HG03378 (cell line): Measurements from ENCODE around the gene SMYD3.

Experiments used
- ATAC-seq: cut with Tn5 transposase; IDR thresholded peaks from one replicate; pipeline ENCODE4 v1.9.1; 2021; ENCODE audit warnings: mild to moderate bottlenecking, moderate library complexity; ENCODE audit not compliant: unreplicated experiment

The SMYD3 gene

GRCh38 chr1:246182149-246182851 lies 324.8 kb downstream of the SMYD3 start:
- no peak for ATAC-seq

DNA sequence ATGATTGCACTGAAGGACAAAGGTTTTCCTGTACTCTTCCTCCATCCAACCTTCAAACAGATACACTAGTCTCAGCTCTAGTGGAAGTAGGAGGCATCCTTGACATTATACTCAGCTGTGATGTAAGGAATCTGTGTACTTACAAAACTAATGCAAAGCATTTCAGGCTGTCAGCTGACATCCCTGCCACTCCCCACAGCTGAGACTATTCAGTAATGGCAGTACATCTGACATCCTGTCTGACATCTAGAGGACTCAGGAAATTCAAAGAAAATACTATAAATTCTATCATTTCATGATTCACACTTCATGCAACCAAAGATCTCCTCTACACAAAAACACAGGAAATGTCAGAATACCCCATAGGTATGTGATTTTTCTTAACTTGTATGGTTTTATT lies 325.8 kb downstream of the SMYD3 start:
- ATAC-seq = no peak

GRCh38 chr1:246179401-246179800 lies 327.7 kb downstream of the SMYD3 start:
- ATAC-seq = no peak

- ATAC-seq = no peak
Measured at GRCh38 chr1:246178717-246179311, 328.3 kb downstream of the SMYD3 start.

DNA sequence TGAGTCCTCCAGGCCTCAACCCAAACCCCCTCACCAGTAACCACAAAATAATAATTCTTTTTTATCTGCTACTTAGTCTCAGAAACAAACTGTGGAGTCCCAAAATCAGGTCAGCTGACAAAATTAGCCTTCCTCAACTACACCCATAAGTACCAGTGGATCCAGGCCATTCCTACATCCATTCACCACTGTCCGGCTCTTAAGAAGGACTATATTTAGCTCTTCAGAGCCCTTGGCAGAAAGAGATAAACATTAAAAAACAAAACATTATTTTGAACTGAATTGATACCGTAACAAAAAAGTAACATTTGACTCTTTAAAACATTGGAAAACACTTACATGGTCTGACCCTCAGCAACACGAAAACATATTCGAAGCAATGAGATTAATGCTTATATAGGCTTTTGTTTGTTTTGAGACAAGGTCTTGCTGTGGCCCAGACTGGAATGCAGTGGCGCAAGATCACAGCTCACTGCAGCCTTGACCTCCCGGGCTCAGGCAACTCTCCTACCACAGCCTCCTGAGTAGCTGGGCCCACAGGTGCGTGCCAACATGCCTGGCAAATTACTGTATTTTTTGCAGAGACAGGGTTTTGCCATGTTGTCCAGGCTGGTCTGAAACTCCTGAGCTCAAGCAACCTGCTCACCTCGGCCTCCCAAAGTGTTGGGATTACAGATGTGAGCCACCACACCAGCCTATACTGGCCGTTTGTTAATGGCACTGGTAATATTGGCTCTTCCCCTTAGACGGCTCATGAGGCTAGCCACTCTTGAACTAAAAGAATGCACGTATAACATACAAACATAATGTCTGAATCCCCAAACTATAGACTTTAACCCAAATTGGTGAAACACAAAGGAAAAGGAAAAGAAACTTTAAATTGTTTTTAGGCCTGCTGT lies 330.7 kb downstream of the SMYD3 start:
- no peak for ATAC-seq

GRCh38 chr1:246170574-246171261 lies 336.4 kb downstream of the SMYD3 start:
- peak; percentile 56 for ATAC-seq

DNA sequence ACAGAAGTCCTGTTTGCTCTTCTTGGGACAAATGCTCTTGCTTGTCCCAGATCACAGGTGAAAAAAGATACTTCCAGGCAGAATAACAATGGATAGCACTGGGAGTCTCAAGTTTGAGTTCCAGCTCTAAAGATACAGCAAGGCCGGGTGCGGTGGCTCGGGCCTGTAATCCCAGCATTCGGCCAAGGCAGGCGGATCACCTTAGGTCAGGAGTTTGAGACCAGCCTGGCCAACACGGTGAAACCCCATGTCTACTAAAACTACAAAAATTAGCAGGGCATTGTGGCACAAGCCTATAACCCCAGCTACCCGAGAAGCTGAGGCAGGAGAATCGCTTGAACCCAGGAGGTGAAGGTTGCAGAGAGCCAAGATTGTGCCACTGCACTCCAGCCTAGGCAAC lies 337.6 kb downstream of the SMYD3 start:
- ATAC-seq = no peak

GRCh38 chr1:246169019-246169418 lies 338.1 kb downstream of the SMYD3 start:
- no peak for ATAC-seq

DNA sequence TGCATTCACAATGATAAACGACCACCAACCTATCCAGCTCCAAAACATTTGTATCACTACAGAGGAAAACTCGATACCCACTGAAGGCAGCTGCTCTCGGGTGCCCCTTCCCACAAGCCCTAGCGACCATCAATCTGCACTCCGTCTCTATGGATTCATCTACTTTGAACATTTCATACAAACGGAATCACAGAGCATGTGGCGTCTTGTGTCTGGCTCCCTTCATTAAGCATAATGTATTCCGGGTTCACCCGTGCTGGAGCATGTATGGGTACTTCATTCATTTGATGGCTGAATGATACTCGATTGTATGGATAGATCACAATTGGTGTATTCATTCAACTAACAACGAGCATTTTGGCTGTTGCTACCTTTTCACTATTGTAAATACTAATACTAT lies 340.2 kb downstream of the SMYD3 start:
- no peak for ATAC-seq

- no peak for ATAC-seq
Measured at GRCh38 chr1:246165826-246166709, 341.0 kb downstream of the SMYD3 start.

GRCh38 chr1:246164764-246165163 lies 342.3 kb downstream of the SMYD3 start:
- ATAC-seq = no peak

- ATAC-seq = no peak
Measured at GRCh38 chr1:246162560-246162959, 344.5 kb downstream of the SMYD3 start.

DNA sequence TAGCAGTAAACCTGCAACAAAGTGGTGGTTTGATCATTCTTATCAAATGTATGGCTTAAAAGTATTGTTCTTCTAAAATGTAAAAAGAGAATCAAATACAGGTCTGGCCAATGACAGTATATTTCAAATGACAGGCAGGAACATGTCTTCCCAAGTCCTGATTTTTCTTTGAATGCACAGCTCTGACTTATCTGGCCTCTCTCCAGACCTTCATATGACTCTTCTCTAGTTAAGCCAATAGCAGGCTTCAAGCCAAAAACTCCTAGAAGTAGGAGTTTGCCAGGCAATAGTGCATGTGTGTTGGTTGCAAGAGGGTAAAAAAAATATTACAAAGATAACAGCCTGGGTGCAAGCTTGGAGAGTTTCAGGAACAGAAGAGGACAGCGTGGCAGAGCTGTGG lies 345.5 kb downstream of the SMYD3 start:
- no peak for ATAC-seq

DNA sequence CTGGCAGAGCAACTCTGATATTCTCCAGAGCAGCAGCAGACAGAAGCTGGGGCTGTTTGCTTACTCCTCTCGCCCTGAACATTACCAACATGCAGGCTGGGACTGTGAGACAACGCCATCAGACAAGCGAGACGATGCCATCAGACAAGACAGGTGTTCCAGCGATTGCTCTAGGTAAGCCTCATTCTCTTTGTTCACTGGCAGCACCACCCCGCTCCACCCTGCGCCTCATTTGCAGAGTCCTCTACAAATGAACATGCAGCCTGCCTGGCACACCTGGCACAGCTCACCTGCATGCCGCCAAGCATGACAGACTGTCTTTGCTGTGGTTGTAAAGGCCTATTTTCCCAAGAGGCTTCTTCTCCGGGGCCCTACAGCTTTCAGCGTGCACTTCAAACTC lies 346.2 kb downstream of the SMYD3 start:
- ATAC-seq = no peak

DNA sequence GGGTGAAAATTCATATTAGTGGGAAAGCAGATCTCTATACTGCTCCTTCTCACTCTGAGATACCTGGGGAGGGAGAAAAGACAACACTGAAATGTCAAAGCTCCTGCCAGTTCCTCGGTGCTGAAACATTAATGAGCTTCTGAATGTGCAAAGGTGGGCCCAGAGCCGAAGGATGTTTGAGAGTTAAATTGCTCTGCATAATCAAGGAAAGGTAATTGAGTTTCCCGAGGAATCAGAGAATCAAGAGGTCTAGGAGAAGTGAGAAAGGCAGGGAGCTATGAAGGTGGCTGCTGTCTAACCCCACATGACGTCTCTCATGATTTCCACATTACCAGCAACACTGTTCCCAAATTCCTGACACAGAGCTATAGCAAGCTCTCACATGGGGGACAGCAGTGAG lies 346.7 kb downstream of the SMYD3 start:
- no peak for ATAC-seq

- no peak for ATAC-seq
Measured at GRCh38 chr1:246159279-246160227, 347.5 kb downstream of the SMYD3 start.

- ATAC-seq = no peak
Measured at GRCh38 chr1:246158131-246158530, 348.9 kb downstream of the SMYD3 start.

DNA sequence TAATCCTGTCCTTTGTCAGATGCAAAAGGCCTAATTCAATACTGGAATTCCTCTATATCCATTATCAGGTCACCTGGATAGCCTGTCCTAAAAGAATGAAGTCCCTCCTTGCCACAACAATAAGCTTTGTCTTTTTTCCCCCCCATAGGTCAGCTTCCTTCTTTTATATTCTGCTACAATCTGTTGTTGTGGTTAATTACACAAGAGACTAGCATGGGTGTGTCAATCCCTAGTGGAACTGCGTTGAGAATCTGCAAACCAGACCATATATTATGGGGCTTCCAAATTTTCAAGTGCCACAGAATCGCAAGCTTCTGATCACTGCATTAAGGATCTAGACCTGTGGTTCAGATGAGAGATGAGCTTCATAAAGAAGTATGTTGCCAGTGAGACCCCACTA lies 349.6 kb downstream of the SMYD3 start:
- ATAC-seq = no peak

DNA sequence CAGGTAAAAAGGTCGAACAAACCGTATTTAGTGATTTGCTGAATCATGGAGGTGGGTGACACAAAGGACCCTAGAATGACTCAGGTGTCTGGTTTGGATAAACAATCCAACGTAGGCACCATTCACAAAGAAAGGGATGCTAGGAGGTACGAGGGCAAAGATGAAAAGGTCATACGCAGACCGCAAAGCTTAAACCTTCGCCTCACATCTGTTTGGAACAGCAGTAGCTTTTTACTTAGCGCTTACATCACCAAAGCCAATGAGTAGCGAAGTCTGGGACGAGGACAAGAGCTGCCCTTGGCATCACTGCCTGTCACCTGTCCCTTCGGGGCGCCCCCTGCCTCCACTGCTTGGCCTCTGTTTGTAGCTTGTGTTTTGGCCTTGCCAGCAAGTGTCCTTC lies 350.2 kb downstream of the SMYD3 start:
- no peak for ATAC-seq
